Raji (cell line): ENCODE results near the gene HES7.

Source experiments
- POLR2A ChIP-seq: IDR thresholded peaks from 2 replicates; pipeline ENCODE4 v1.6.1; 2011; ENCODE audit warnings: low read depth, low read length, control low read depth; ENCODE audit not compliant: insufficient read depth

HES7 gene

GRCh38 chr17:8121407-8121680, 2.6 kb downstream of the HES7 start:
- no peak for TF ChIP-seq POLR2A

GRCh38 chr17:8120520-8121406, 3.1 kb downstream of the HES7 start:
- TF ChIP-seq POLR2A: peak; percentile 41; the same call in 1 of the 2 replicates

GRCh38 chr17:8119581-8120519, 4.1 kb downstream of the HES7 start:
- TF ChIP-seq POLR2A: no peak

- 0 out of 2 replicates have a peak, but pooled peaks have one; percentile 28 for TF ChIP-seq POLR2A
Observed at GRCh38 chr17:8118769-8119580, 4.9 kb downstream of the HES7 start.

GRCh38 chr17:8117980-8118768, 5.7 kb downstream of the HES7 start, which contains the start of gene ALOXE3:
Gene ALOXE3 (minus strand): TSS chr17:8118514. CDS start chr17:8117990, 524 bp downstream.
- TF ChIP-seq POLR2A: no peak

GRCh38 chr17:8117367-8117979, 6.4 kb downstream of the HES7 start:
- no peak for TF ChIP-seq POLR2A

GRCh38 chr17:8116776-8117175, 7.1 kb downstream of the HES7 start:
- no peak for TF ChIP-seq POLR2A

GRCh38 chr17:8110907-8111306, 13.0 kb downstream of the HES7 start:
- TF ChIP-seq POLR2A: no peak

- TF ChIP-seq POLR2A: no peak
Observed at GRCh38 chr17:8110456-8110804, 13.5 kb downstream of the HES7 start.

GRCh38 chr17:8109661-8110455, 14.0 kb downstream of the HES7 start:
- no peak for TF ChIP-seq POLR2A

- no peak for TF ChIP-seq POLR2A
Observed at GRCh38 chr17:8108972-8109660, 14.8 kb downstream of the HES7 start.

GRCh38 chr17:8105957-8106398, 17.9 kb downstream of the HES7 start:
- TF ChIP-seq POLR2A: no peak
